ENCODE data around the gene TRAF3IP3. TPM values are rescaled to one million over a fixed set of nuclear protein-coding genes. Genes with fewer than 3 reads are reported as not detected.
A peak's percentile ranks its signal among the peaks of the same experiment; 100 is the strongest.

Gene TRAF3IP3
- total and polyA plus RNA-seq, 11 donors = 0.16 to 10.6 (median 0.75) TPM; not detected in 1

- WGBS, 4 donors = 62 to 69% (median 67%) methylated on average over 4 of the region's 4 CpGs
Measured at GRCh38 chr1:209746451-209747165, 9.2 kb upstream of the TRAF3IP3 start.

GRCh38 chr1:209747580-209748262, 8.1 kb upstream of the TRAF3IP3 start:
- peak; percentile 97 to 99 (median 99) for ATAC-seq
- H3K4me1 ChIP-seq = peaks cover 0 to 53% (median 17%) of the 10 kb centered on the region in 12 donors
- peak overlapping the region in 10 of 12 donors; percentile 14 to 51 (median 35) for H3K4me3 ChIP-seq
- no peaks in the 10 kb centered on the region for H3K9me3 ChIP-seq
- H3K36me3 ChIP-seq = no peaks in the 10 kb centered on the region
- peak overlapping the region in 11 of 12 donors; percentile 15 to 72 (median 48) for H3K27ac ChIP-seq
- intact Hi-C loops (cut with DNase I) = loop anchor here (1.0 to 10.0 kb wide), 16 partner anchors 37 to 179 kb away; partner anchors contain the start of genes C1orf74 (in 1 of the 10), CAMK1G (in 1 of the 10) and HSD11B1 (in 1 of the 10)
- TF ChIP-seq CTCF (IDR thresholded peaks at IDR 0.05) (peak; percentile 77 to 96 (median 92)), POLR2A (IDR thresholded peaks at IDR 0.05) (no peak)
- WGBS, 4 donors = 15 to 32% (median 19%) methylated on average over 18 to 37 of the region's 37 CpGs
- no peaks in the 10 kb centered on the region for H3K27me3 ChIP-seq
- peak; percentile 90 to 96 (median 92) for DNase-seq

More at GRCh38 chr1:209746451-209747165, 9.2 kb upstream of the TRAF3IP3 start:
- Histone ChIP-seq H3K9me3 (no peaks in the 10 kb centered on the region), H3K4me3 (no peak overlapping the region), H3K4me1 (peaks cover 0 to 56% (median 24%) of the 10 kb centered on the region in 12 donors), H3K27ac (peak overlapping the region in 3 of 12 donors; percentile 8 to 72 (median 51)), H3K27me3 (no peaks in the 10 kb centered on the region), H3K36me3 (no peaks in the 10 kb centered on the region)
- TF ChIP-seq CTCF (IDR thresholded peaks at IDR 0.05) (no peak), POLR2A (IDR thresholded peaks at IDR 0.05) (no peak)
- ATAC-seq (no peak), DNase-seq (no peak)
- intact Hi-C loops (cut with DNase I) = loop anchor here (1.0 to 10.0 kb wide), 16 partner anchors 38 to 178 kb away; partner anchors contain the start of genes C1orf74 (in 1 of the 10), CAMK1G (in 1 of the 10) and HSD11B1 (in 1 of the 10)

GRCh38 chr1:209748620-209749019, 7.2 kb upstream of the TRAF3IP3 start:
- no peak for TF ChIP-seq CTCF (IDR thresholded peaks at IDR 0.05)
- no peak for TF ChIP-seq POLR2A (IDR thresholded peaks at IDR 0.05)
- Histone ChIP-seq H3K27me3 (no peaks in the 10 kb centered on the region), H3K4me1 (peaks cover 0 to 45% (median 9%) of the 10 kb centered on the region in 12 donors), H3K36me3 (no peaks in the 10 kb centered on the region), H3K27ac (peak overlapping the region in 1 of 12 donors; percentile 45), H3K4me3 (no peak overlapping the region), H3K9me3 (no peaks in the 10 kb centered on the region)
- DNase-seq (no peak), ATAC-seq (no peak)
- intact Hi-C loops (cut with DNase I) = loop anchor here (2.0 to 10.0 kb wide), 9 partner anchors 46 to 172 kb away; partner anchors contain the start of genes CAMK1G (in 1 of the 10) and HSD11B1 (in 1 of the 10)
- WGBS, 4 donors = 69 to 82% (median 78%) methylated on average over 4 of the region's 4 CpGs
